IPS-NIHi7 (cell line): Measurements from ENCODE around the gene TMEM182.

Source experiments
- DNase-seq: peaks from one replicate; pipeline ENCODE4 v3.0.0; 2012; ENCODE audit warnings: mixed read lengths; ENCODE audit errors: extremely low spot score

Gene TMEM182

DNA sequence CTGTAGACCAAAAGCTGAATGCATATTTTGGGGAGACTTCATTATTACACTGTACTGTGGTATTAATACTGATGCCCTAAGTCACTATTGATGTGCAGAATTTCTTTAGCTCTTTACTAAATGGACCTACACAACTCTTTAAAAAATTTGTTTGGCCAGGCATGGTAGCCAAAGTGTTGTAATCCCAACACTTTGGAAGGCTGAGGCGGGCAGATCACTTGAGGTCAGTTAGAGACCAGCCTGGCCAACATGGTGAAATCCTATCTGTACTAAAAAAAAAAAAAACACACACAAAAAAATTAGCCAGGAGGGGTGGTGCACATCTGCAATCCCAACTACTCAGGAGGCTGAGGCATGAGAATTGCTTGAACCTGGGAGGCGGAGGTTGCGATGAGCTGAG lies 6.4 kb downstream of the TMEM182 start:
- no peak for DNase-seq

DNA sequence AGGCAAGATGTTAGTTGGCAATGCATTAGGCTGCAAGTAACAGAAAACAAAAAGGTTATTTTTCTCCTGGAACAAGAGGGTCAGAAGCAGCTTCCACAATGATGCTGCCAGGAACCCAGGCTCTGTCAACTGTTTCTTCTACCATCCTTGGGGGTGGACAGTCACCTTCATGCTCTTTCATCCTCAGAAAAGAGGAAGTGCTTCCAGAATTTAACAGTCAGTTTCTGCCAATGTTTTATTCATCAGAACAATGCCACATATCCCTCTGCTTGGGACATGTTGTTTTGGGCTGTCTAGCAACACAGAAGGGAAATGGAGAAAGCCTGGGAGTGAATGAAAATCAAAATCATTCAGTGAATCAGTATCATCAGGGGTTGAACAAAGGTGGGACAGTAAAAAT lies 7.1 kb downstream of the TMEM182 start:
- no peak for DNase-seq

DNA sequence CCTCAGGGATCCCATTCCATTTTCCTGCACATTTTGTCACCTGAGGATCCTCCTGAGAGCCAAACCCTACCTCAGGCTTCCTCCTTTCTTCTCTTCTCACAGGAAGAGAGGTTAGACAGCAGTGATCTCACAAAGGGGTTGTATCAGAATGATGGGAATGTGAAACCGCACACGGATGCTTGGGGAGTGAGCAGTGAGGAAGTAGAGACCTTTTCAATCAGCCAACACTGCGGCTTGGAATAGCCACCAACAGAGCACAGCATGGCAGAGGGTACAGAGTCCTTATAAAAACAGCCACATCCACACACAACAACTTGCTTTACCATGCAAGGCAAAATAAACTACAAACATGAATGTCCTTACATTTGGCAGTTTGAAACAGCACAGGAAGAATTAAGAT lies 8.7 kb downstream of the TMEM182 start:
- DNase-seq: no peak

DNA sequence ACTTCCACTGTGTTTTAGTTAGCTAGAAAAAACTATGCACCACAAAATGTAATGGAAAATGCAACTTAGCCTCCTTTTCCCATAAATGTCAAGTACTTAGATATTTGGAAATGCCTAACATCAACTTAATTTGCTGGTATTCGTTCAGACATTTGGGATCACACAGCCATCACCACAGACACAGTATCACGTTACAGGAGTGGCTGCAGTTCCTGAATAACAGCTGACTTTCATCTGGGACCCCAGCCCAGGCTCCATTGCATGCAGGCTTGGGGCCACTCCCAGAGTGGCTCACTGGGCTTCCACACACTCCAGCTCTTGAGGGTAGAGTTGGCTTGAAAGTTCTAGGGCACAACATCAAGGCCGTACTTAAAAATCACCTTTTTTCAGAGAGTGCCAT lies 9.3 kb downstream of the TMEM182 start:
- DNase-seq: no peak

DNA sequence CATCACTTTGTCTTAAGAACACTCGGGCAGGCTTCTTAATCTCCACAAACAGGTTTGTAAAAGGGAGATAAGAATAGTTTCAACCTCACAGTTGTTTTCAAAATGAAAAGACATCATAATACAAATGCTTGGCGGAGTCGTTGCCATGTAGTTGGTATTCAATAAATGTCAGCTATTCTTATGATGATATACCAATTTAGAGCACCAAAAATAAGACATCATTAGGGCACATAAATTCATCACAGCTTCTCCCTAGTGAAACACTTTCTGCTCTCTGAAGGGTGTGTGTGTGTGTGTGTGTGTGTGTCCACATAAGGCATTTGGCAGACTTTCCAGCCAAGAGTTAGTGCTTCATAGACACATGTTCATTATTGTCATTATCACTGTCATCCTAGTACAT lies 10.8 kb downstream of the TMEM182 start:
- no peak for DNase-seq

DNA sequence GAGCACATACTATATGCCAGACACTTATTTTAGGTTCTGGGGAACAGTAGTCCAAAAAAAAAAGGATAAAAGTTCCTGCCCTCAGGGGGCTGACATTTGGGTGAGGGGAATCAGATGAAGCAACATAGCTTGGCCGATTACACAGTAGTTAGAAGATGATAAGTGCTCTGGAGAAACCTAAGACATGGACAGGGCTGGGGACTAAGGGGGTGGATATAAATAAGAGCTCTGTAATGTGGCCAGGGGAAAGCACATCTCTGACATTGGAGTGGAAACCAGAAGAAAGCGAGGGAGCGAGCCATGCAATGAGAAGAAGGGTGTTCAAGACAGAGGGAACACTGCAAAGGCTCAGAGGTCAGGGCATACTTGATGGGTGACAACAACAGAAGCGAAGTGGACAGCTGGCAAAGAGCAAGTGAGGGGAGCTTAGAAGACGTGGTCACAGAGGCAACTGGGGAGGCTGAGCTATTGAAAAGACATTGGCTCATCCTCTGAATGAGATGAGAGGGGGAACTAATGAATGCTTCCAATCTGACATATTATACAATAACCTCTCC lies 11.4 kb downstream of the TMEM182 start:
- no peak for DNase-seq

DNA sequence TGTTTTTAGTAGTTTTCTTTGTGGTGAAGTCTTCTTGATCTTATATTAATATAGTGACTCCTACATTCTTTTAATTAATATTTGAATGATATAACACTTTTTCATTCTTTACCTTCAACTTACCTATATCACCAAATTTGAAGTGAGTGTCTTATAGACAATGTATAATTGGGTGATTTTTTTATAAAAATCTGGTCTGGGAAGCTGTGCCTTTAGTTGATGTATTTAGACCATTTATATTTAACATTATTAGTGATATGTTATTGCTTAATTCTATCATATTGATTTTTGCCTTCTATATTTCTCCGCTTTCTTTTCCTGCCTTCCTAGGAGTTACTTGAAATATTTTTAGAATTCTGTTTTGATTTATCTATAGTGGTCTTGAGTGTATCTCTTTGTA lies 16.4 kb downstream of the TMEM182 start:
- DNase-seq: no peak

DNA sequence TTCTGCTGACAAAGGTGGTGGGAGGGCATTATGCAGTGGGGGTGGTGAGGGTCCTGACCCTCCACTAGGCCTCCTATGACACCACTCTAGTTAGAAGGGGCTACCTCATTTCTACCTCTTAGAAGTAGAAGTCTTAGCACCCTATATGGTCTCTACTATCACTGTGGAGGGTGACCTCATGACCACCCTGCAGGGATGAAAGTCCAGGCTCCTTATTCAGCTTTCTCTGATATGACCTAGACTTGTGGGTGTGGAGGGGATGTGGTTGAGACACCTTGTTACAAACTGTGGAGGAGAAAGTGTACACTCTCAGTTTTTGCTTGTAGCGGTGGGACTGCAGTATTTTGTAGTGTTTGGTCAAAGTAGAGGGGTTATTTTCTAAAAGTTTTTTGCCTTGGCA lies 18.6 kb downstream of the TMEM182 start:
- no peak for DNase-seq

DNA sequence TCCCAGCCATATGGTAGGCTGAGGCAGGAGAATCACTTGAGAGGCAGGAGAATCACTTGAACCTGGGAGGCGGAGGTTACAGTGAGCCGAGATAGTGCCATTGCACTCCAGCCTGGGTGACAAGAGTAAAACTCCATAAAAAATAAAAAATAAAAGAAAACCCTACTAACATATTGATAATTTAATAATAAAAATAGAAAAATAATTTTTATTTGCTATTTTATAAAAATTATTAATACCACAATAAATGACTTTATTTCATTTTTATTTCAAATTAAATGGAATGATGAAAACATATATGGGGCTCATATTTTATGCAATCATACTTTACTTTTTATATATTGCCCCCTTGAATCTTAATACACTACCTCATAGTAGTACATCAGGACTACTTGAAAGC lies 20.4 kb downstream of the TMEM182 start:
- DNase-seq: no peak

DNA sequence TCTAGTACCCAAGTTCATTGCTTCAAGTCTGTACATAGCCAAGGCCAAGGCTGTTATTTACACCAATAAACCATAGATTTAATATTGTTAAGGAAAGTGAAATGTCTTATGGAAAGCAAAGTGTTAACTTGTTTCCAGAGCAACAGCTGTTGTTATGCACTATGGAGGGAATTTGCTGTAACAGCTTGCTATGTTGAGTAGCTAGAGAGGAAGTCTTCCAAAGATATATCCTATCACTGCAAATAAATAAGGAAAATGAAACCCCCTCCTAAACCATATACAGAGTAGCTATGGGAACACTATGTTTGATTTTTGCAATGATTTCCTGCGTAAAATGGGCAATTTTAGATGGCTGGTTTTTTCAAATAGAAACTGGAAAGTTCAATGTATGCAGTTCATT lies 21.1 kb downstream of the TMEM182 start:
- DNase-seq: no peak

DNA sequence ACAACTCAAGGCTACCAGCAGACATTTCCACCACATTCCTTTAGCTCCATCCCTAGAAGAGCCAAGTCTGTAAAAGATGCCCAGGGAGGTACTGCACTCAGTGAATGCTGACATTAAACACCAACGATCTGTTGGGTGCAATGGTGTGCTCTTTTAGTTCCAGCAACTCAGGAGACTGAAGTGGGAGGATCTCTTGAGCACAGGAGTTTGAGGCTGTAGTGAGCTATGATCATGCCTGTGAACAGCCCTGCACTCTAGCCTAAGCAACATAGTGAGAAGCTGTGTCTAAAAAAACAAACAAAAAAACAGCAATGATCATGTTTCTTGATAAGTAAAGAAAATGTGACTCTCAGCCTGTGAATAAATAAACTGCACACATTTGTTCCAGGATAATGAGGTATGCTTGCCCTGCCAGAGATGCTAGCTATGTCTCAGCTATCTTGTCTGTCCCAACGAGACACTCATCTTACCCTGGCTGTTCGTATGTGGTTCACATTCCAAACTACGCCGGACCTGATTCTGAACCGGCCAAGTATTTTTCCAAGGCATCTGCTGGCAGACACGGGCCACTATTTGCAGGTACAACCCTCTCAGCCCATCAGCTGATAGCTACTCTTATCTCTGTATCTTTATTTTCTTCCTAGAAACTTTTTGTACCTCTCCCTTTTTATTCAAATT lies 21.8 kb downstream of the TMEM182 start:
- DNase-seq: no peak

DNA sequence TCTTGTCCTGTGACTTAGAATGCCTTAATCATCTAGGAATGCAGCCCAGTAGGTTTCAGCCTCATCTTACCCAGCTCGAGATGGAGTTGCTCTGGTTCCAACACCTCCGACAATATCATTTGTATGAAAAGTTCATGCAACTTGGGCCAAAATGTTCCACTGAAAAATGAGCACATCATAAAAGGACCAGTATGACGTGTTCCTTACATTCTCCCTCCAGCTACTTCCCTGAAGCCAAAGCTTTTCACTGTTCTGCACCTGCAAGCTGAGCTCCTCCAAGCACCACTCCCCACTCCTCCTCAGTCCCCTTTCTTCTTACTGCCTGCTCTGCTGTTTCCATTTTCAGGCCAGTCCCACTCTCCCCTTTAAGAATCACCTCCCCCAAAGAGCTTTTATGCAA lies 23.1 kb downstream of the TMEM182 start:
- no peak for DNase-seq

DNA sequence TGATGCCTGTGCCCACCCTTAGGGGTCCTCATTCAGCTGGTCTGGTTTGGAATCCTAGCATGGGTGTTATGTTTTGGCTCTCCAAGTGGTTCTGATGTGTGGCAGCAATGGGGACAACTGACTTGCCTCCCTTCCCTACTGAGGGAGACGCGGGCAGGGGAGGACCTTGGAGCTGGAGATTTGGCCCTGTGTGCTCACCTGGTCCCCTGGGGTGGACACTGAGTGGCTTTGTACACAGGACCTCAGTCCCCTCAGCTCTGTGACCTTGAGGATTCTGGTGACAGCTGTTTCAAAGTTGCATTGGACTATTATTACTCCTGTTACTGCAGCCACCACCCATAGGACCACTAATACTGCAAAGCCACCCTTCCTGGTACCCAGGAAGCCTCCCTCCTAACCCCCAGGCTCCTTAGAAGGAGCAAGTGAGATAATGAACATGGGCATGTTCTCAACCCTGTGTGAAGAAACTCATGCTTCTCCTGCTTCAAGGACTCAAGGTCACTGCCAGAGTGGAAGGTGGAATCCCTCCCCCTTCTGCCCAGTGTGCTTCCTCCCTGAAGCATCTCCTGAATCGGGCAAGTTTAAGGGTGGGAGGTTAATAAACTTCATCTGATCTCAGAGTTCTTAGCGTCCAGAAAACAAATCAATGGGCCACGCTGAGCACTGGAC lies 26.5 kb downstream of the TMEM182 start:
- no peak for DNase-seq

DNA sequence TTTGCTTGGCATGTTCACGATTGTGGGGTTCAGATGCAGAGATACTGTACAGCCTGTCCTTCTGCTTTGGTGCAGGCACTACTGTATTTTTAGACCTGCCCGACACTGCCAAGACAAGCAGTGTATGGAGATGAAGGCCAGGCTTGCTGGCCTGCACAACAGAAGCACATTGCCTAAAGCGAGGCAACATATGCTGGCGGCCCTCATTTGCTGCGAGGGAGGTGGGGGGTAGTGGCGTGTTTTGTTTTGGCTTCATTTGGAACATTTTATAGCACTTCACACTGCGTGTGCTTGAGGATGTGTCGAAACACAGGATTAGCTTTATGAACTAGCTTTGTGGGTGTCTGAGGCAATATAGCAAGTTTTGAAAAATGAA lies 27.0 kb downstream of the TMEM182 start:
- DNase-seq: no peak

DNA sequence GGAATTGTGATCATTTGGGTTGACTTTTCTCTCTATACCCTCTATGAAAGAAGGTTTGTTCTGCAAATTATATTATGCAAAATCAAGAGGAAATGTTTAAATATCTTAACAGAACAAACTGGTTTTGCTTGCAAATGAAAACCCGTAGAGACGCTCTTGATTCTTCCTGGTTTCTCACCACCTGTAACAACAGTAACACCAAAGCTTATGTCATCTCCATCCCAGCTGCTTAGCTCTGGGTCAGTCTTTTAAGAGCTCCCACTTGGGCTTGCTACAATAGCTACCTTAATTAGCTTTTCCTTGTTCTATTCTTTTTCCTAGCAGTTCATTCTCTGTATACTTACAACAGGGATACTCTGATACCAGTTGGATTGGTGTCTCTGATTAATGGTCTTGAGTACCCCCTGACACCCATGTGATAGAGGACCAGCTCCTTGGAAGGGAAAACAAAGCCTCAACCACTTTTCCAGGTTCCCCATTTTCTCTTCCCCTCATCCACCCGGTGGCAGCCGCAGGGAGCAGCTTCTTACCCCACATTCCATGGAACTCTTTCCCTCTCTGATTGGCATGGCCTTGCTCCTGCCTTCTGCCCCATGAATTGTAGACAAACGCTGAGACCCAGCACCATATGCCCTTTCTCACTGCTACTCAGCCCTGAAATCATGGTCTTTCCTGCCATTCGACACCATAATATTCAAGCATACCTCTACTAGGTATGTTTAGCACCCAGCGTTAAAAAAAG lies 27.7 kb downstream of the TMEM182 start:
- DNase-seq: no peak

DNA sequence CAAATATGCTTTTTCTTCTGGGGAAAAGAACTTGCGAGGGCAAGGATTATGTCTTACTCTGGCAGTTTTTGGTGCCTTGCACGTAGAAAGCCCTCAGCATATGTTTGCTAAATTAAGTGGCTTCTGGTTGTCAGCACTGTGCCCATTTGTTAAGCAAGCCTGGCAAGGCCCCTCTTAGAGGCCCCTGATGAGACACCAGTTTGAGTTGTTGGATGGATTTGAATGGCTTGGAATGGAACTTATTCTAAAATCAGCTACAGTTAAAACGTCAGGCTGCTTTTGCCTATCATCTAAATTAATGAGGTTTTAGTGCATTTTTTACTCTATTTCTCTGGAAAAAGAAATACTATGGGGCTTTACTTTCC lies 28.2 kb downstream of the TMEM182 start:
- no peak for DNase-seq

DNA sequence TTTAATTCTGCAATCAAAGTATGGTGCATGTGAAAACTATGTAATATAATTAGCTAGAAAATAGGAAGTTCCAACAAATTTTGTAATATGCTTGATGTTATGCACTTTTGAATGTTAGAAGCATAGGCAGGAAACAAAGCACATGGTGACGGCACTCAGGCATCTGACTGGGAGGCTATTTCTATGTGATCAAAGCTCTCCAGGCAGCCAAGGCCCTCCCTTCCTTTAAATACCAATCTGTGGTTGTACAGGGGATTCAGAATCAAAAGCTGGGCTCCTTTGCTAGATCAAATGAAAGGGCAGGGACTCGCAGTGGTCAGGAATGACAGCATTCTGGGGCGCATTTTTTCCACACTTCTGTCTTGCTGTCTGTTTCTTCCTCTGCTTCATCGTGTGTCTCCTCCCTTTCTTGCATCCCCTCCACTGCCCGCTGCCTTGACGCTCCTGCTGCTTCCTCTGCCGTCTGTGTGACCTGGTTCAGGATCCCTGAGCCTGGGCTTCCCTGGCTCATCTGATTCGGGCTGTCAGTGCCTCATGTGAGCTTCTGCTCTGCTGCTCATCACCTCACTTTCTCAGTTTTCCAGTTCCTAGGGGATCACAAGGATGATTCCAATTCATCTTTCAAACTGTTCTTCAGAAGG lies 30.9 kb downstream of the TMEM182 start:
- DNase-seq: no peak

DNA sequence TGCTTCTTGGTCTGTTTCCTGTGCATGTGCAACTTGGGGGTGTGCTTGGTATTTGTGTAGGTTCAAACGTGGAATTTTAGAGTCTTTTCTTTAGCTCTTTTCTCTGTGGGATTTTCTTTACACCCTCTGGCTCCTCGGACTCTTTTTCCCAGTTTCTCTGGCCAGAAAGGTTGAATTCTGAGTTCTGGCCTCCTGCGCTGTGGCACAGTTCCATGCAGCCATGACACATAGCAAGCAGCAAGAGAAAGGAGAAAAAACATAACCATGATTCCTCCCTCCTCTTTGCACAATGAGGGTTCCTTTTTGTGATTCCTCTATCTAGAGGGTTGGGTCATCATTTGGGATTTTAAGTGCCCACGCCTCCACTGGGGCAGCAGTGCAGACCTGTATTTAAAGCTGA lies 33.8 kb downstream of the TMEM182 start:
- no peak for DNase-seq

DNA sequence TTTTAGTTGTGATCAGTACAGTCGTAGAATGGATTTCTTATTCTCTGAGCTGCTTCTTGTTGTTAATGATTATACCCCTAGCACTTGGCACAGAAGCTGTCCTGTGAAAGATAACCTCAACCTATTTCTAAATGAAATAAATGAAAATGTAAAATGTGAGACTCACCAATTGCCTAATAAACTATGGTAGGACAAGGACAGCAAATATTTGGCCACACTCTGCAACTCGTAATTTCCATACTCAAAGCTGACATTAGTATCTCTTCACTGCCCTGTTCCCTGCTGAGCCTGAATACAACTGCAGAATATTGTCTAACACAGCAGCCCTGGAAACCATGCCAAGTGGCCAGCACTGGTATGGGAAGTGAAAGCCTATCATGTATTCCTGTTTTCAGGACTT lies 34.5 kb downstream of the TMEM182 start:
- DNase-seq: no peak

DNA sequence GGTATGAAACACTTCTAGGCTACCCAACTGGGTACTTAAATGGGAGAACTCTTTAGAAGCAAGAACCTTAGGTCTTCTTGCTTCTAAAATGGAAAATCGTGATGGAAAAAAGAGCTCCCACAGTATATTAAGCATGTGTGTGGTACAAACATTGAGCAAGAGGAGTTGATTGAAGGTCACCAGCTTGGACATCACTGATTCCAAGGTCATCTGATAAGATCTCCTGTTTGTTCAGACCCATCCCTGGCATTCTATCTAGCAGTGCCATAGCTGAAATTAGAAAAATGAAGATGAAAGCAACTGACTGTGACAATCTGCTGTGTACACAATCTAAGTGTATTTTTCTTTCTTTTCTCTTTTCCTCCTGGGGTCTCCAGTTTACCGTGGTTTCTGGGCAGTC lies 35.7 kb downstream of the TMEM182 start:
- DNase-seq: no peak

DNA sequence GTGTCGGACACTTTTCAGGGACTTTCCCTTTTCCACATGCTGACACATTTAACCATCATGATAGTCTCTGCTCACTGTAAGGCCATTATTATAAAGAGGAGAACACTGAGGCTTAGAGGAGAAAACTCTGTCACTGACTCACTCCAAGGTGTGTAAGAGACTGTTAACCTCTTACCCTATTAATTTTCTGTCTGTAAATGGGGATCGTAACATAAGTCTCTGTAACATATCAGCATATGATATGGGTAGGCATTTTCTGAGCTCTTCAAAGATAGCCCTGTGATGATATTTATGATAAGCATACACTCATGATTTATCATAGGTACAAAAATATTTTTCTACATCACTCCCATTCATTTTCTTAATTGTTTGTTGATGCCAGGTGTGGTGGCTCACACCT lies 36.4 kb downstream of the TMEM182 start:
- DNase-seq: no peak

DNA sequence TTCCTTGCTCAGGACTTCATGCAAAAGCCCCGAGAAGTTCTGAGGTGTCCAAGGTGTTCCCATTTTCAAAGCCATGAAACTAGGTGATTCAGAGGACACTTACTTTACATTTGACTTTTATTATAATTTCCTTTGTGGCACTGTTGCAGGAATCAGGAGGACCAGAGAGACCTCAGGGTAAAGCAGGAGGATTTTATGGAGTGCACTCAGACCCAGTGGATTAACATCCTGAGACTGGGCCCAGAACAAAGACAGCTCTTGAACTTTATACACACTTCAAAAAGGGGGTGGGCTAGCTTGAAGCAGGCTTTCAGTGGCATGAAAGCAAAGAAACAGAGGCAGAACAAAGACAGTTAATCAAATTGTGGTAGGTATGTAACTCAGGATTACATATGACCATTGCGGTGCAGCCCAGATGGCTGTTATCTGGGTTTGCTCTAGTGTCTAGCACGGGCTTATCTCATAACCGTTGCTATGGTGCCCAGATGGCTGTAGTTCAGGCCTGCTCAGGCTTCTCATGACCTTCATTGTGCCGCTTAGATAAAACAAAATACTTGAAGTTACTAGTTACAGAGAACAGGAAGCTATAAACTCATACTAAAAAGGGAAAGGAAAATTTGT lies 39.4 kb downstream of the TMEM182 start:
- no peak for DNase-seq
